Heart left ventricle (tissue), 13 donors: Measurements from ENCODE around the gene VARS1.

Source experiments
- CTCF ChIP-seq, 12 donors: fragments of 200-600 bp; sonication (generic) in 4 of 12; IDR thresholded peaks; one replicate each; pipeline versions ENCODE4 v1.5.0 to v1.8.0; 2018 to 2022; ENCODE audit warnings: antibody characterized with exemption in 12 of 12, mild to moderate bottlenecking in 5 of 12
- POLR2A ChIP-seq, 2 donors: fragments of 450-650 bp; IDR thresholded peaks; one replicate each; pipeline ENCODE4 v1.6.1; 2017; ENCODE audit warnings: antibody characterized with exemption in 2 of 2, mild to moderate bottlenecking in 2 of 2, moderate library complexity in 2 of 2
- donor health status: ischemic (EF 13 %, LVEDD 7.1; RV severe dilation, severe dysfunction).
- donor health status: DM: no; HTN: yes; CAD: no.
- donor health status: DM: no; HTN: no; CAD: no.
- donor health status: ischemic (EF 25% LVEDD 6.9; RV normal size, moderate dysfunction).
- donor health status: ischemic (EF 25% LVEDD 5.7; RV mildly dilated, moderate dysfunction).
- donor health status: ischemic (EF 35%, LVEDD 5.7; RV mildly dilated, moderate dysfunction).
- donor health status: nonischemic (EF 11% LVEDD 7.7; RV severe dilation, severe dysfunction).
- donor health status: DM: yes; HTN: yes; CAD: no.
- donor health status: PGD.
- donor health status: ischemic (EF 29% LVEDD 5.4; RV normal size, mild dysfunction).
- donor health status: nonischemic (EF 23%, LVEDD 6.1; RV moderate dilation, normal function).

- no peak for TF ChIP-seq POLR2A (IDR thresholded peaks at IDR 0.05)
- no peak for TF ChIP-seq CTCF (IDR thresholded peaks at IDR 0.05)
These were observed 40.5 kb upstream of the VARS1 start for GRCh38 chr6:31836047-31836473.
